ENCODE measurements around the gene ZSWIM3. TPM values are rescaled to one million over a fixed set of nuclear protein-coding genes. Genes with fewer than 3 reads are reported as not detected.

Gene ZSWIM3
- total and polyA plus RNA-seq, 2 of the 13 experiments (the other 11 are each of a cell fraction or from before 2014, with no cell fraction given) = 5.2 to 5.8 TPM

- TF ChIP-seq MYNN (CRISPR knock-in tag; IDR thresholded peaks at IDR 0.05; ENCODE audit: low read depth) = no peak
- TF ChIP-seq BHLHE40 (IDR thresholded peaks at IDR 0.05; ENCODE audit: low read length) = 0 out of 2 replicates have a peak, but pooled peaks have one; percentile 18
- TF ChIP-seq ZNF512B (CRISPR knock-in tag; IDR thresholded peaks at IDR 0.05; ENCODE audit: borderline replicate concordance) = no peak
- TF ChIP-seq KLF11 (CRISPR knock-in tag; IDR thresholded peaks at IDR 0.05) = no peak
- no peak for TF ChIP-seq ZBTB14 (CRISPR knock-in tag; IDR thresholded peaks at IDR 0.05)
- no peak for TF ChIP-seq TFDP1 (CRISPR knock-in tag; IDR thresholded peaks at IDR 0.05; ENCODE audit: borderline replicate concordance)
- no peak for TF ChIP-seq PCBP1 (IDR thresholded peaks at IDR 0.05; ENCODE audit: borderline replicate concordance, low read depth, low read length)
- no peak for TF ChIP-seq ZNF761 (CRISPR knock-in tag; conservative IDR thresholded peaks at IDR 0.05)
- TF ChIP-seq ZNF768 (CRISPR knock-in tag; IDR thresholded peaks at IDR 0.05) = no peak
- no peak for TF ChIP-seq ZNF549 (CRISPR knock-in tag; IDR thresholded peaks at IDR 0.05)
- TF ChIP-seq HOXA3 (CRISPR knock-in tag; IDR thresholded peaks at IDR 0.05) = peak; percentile 64
- 0 out of 2 replicates have a peak, but pooled peaks have one; percentile 11 for TF ChIP-seq HNF4A (CRISPR knock-in tag; IDR thresholded peaks at IDR 0.05)
- TF ChIP-seq RCOR2 (CRISPR knock-in tag; IDR thresholded peaks at IDR 0.05) = no peak
- no peak for TF ChIP-seq ZNF234 (CRISPR knock-in tag; conservative IDR thresholded peaks at IDR 0.05)
- TF ChIP-seq IRX3 (CRISPR knock-in tag; IDR thresholded peaks at IDR 0.05; ENCODE audit: borderline replicate concordance, low read depth) = no peak
- no peak for TF ChIP-seq ZNF691 (CRISPR knock-in tag; IDR thresholded peaks at IDR 0.05; ENCODE audit: borderline replicate concordance, low read depth)
- no peak for TF ChIP-seq STAG1 (CRISPR knock-in tag; IDR thresholded peaks at IDR 0.05)
- TF ChIP-seq KDM2A (CRISPR knock-in tag; IDR thresholded peaks at IDR 0.05; ENCODE audit: borderline replicate concordance, low read depth) = no peak
- peak; percentile 59 for TF ChIP-seq CREM (IDR thresholded peaks at IDR 0.05)
- TF ChIP-seq CREM (CRISPR knock-in tag; IDR thresholded peaks at IDR 0.05) = no peak
- TF ChIP-seq MTERF4 (CRISPR knock-in tag; IDR thresholded peaks at IDR 0.05) = 0 out of 2 replicates have a peak, but pooled peaks have one; percentile 34
- no peak for TF ChIP-seq IRF9 (CRISPR knock-in tag; IDR thresholded peaks at IDR 0.05; ENCODE audit: borderline replicate concordance)
- TF ChIP-seq ZSCAN31 (CRISPR knock-in tag; IDR thresholded peaks at IDR 0.05; ENCODE audit: low read depth) = no peak
Measured at GRCh38 chr20:45905505-45906079, 48.2 kb downstream of the ZSWIM3 start (continued).

Measured in HepG2 (cell line).